ENCODE data around the gene RPA1.

Gene RPA1

GRCh38 chr17:1936766-1937165 lies 107.0 kb downstream of the RPA1 start:
- in situ Hi-C loops (cut with MboI; ENCODE audit: low sequenced_read_pairs), result no loop called here

GRCh38 chr17:1937461-1937860 lies 107.7 kb downstream of the RPA1 start:
- in situ Hi-C loops (cut with MboI; ENCODE audit: low sequenced_read_pairs), result no loop called here

GRCh38 chr17:1939981-1940809 lies 110.4 kb downstream of the RPA1 start:
- in situ Hi-C loops (cut with MboI; ENCODE audit: low sequenced_read_pairs), result no loop called here

- in situ Hi-C loops (cut with MboI; ENCODE audit: low sequenced_read_pairs), result no loop called here
Measured at GRCh38 chr17:1940810-1941185, 111.0 kb downstream of the RPA1 start.

GRCh38 chr17:1941272-1942065 lies 111.7 kb downstream of the RPA1 start:
- in situ Hi-C loops (cut with MboI; ENCODE audit: low sequenced_read_pairs), result no loop called here

GRCh38 chr17:1942066-1942365 lies 112.2 kb downstream of the RPA1 start:
- in situ Hi-C loops (cut with MboI; ENCODE audit: low sequenced_read_pairs), result no loop called here

GRCh38 chr17:1942666-1943435 lies 113.0 kb downstream of the RPA1 start:
- in situ Hi-C loops (cut with MboI; ENCODE audit: low sequenced_read_pairs), result no loop called here

- in situ Hi-C loops (cut with MboI; ENCODE audit: low sequenced_read_pairs), result no loop called here
Measured at GRCh38 chr17:1943436-1943831, 113.6 kb downstream of the RPA1 start.

- in situ Hi-C loops (cut with MboI; ENCODE audit: low sequenced_read_pairs), result no loop called here
Measured at GRCh38 chr17:1945621-1946020, 115.8 kb downstream of the RPA1 start.

- in situ Hi-C loops (cut with MboI; ENCODE audit: low sequenced_read_pairs), result no loop called here
Measured at GRCh38 chr17:1946021-1946932, 116.5 kb downstream of the RPA1 start.

- in situ Hi-C loops (cut with MboI; ENCODE audit: low sequenced_read_pairs), result no loop called here
Measured at GRCh38 chr17:1947229-1947742, 117.5 kb downstream of the RPA1 start.

GRCh38 chr17:1947743-1948516 lies 118.1 kb downstream of the RPA1 start:
- in situ Hi-C loops (cut with MboI; ENCODE audit: low sequenced_read_pairs), result no loop called here

- in situ Hi-C loops (cut with MboI; ENCODE audit: low sequenced_read_pairs), result no loop called here
Measured at GRCh38 chr17:1948517-1948825, 118.7 kb downstream of the RPA1 start.

All from HL-60/S4 treated with retinoic acid at 250 ng/mL for 4 days and 3 days (cell line).